Dedifferentiated amniotic fluid mesenchymal stem cell (primary cell): ENCODE measurements around the gene NOC2L.

Experiments
- DNase-seq: peaks from one replicate; pipeline ENCODE4 v3.0.0-alpha.2; 2016; ENCODE audit errors: extremely low spot score

NOC2L gene

DNA sequence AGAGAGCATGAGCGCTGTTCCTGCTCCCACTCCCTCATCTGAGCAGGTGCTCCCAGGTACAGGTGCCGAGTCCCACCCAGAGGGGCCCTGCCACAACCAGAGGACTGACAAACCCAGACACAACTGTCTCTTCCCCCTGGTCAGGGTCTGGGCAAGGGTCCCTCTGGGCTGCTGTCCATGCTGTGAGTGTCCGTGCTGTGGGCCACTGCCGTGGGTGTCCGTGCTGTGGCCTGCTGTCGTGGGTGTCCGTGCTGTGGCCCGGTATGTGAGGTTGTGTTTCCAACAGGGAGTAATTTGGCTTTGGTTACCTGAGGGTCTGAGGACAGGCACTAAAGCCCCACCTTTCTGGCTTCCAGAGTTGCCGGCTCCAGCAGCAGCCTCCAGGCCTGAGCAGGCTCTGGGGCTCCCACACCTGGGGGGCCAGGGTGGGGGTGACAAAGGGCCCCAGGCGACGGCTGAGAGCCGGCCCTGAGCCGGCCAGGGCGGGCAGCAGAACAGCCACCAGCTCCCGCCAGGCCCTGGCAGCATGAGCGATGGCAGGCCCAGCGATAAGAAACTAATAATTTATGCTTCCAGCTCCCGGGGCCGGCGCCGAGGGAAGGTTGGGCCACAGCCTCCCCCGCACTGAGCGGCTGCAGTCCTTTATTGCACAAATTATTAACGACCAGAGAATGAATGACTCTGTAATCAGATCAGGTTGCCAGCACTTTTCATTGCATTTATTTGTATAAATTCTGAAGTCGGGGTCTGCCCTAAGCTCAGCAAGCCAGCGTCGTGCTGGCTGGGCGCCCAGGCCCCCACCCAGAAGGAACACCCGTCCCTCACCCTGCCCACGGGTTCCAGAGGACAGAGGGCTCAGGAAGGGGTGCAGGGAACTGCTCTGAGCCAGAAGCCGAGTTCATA lies 42.6 kb downstream of the NOC2L start:
- DNase-seq, result no peak

- DNase-seq, result no peak
These were observed 43.5 kb downstream of the NOC2L start for GRCh38 chr1:915295-916172.

GRCh38 chr1:914891-915280 lies 44.2 kb downstream of the NOC2L start:
- no peak for DNase-seq

DNA sequence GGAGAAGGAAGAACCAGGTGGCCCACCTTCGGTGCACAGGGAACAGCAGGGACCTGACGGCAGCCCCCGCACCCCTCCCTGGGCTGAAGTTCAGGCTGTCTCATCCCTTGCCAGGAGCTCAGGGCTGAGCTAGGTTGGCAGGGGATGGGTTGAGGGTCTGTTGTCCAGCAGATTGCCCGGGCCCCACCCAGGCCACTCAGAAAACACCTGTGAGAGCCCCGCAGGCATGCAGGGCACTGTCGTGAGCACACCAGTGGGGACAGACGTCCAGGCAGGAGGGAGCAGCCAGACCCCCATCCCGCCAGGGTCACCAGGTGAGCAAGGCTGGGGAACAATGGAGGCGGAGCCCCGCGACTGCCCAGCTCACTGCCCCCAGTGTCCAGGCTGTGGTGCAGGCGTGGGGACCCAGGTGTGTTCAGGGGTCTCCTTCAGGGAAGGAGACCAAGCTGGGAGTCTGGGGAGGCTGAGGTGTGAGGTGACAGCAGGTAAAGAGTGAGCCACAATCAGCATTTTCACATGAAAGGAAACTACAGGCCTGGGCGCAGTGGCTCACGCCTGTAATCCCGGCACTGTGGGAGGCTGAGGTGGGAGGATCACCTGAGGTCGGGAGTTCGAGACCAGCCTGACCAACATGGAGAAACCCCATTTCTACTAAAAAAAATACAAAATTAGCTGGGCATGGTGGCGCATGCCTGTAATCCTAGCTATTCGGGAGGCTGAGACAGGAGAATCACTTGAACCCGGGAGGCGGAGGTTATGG lies 44.7 kb downstream of the NOC2L start:
- DNase-seq, result no peak

DNA sequence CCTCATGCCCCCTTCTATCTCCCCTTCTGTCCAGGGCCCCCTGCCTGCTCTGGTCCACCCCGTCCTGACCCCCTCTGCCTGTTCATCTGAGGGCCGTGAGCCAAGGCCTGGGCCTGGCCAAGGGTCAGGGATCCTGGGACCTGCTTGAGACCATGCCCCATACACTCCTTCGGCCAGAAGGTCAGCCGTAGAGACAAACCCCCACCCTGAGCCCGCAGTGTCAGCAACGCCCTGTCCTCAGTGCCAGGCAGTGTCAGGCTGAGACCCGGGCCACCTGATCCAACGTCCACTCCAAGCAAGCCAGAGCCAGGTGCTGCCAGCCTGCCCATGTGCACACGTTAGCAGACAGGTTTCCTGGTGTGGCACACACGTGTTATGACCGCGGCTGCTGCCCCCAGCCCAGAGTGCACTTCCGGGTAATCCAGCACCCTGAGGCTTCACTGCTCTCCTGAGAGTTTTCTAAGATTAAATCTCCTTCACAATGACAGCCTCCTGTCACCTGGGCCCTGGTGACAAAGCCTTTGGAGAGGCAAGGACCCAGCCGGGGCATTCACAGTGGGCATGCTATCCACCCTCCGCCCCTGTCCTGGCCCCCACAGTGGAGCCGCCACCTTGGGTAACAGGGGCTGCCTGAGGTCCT lies 45.4 kb downstream of the NOC2L start:
- DNase-seq, result no peak

DNA sequence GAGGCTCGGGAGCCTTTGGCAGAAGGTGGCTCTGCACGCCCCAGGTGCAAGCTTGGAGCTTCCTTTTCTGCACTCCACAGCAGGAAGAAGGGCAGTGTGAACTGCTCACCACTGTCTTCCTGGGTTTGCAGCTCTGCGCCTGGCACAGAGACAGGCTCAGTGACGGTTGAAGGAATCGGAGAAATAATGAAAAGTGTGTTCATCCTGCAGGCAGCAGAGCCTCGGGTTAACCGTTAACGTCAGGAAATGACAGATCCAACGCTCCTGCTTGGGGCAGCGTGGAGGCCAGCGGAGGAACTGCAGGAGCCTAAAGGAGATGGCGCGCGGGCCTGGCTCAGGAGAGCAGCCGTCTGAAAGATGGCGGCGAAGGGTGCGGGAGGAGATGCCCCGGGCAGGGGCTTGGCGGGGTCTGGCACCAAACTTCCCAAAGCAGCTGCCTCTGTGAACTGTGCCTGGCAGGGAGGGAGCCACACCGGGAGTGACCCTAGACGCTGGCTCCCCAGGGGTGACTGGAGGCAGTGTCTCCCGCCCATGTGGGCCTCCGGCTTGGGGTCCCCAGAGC lies 46.2 kb downstream of the NOC2L start:
- no peak for DNase-seq

DNA sequence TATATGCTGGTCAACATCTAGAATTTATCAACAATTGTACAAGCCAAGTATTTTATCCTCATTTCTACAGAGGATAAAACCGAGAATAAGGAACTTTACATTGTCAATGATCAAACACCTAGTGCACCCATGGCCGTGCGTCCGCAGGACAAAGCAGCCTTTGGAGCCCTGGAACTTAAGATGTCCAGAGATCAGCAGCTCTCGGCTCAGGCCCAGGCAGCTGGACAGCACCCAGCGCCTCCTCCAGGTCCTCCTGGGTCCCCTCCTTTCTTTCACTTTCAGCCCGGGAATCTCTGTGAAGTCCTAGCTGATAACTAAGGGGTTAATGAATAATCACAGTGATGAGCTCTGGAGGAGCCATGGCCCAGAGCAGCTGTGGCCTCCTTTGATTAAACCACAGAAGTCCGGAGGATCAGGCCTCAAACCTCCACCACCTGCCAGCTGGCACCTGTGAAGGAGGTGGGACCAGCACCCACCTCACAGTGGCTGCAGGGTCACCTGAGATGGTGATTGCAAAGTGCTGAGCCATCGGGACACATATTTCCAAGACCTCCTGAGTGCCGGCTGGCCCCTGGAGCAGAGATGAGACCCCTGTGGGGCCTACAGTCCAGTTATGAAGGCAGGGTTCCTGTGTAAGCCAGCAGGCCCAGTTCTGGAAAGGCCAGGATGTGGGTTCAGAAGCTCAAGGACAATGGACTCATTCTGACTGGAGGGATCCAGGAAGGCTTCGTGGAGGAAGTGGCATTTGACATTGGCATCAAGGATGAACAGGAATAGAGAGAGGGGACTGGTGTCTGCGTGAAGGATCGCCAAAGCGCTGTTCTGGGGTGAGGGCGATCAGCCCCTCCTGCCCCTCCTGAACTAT lies 46.9 kb downstream of the NOC2L start:
- DNase-seq, result no peak

- no peak for DNase-seq
These were observed 48.0 kb downstream of the NOC2L start for GRCh38 chr1:910881-911721.

DNA sequence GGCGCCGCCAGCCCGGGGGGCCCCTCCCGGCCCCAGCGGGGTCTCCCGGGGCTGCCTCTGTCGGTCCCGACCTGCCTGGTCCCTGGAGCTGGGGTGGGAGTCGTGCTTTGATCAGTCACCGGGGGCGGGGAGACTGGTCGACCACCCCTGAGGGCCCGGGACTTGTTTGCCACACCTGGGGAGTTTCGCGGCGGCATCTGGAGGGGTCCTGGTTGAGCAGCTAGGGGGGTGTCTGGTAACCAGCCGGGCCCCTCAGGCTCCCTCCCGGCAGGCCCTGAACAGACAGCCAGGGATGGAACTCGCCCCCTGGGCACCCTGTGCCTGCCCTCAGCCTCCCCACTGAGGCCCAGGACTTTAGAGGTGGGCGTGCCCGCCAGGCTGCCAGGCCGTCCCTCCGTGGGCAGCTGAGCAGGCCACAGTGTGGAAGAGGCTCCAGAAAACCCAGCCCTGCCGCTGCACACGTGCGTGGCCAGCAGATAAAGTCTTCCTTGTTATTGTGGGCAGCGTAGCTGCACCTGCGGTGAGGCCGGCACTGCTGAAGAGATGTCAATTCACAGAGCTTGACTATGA lies 48.7 kb downstream of the NOC2L start:
- no peak for DNase-seq

DNA sequence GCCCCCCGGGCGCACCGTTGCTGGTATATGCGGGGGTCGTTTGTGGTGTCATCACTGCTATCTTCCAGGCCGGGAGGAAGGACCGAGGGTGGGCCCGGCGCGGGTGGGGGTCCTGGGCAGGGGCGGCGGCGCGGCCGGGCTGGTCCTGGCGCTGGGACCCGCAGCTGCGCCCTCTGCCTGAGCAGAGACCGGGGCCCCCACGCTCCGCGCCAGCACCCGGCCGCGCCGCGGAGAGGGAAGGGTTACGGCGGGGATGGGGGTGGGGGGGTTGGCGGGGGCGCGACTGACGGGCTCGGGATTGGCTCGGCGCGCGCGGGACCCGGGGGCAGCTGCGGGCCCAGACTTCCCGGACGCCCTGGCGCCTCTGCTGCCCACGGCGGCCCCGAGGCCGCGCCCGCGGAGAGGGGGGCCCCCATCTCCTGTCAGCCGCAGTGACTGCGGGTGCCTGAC lies 49.2 kb downstream of the NOC2L start:
- DNase-seq, result no peak

DNA sequence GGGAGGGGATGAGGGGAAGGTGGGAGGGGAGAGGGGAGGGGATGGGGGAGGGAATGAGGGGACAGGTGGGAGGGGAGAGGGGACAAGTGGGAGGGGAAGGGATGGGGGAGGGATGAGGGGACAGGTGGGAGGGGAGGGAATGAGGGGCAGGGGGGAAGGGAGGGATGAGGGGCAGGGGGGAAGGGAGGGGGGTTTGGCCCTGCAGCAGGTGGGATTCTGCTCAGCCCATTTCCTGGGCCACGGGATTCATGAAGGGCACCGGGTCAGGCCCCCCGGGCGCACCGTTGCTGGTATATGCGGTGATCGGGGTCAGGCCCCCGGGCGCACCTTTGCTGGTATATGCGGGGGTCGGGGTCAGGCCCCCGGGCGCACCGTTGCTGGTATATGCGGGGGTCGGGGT lies 50.4 kb downstream of the NOC2L start:
- DNase-seq, result no peak

- DNase-seq, result no peak
These were observed 51.2 kb downstream of the NOC2L start for GRCh38 chr1:907611-908451.

DNA sequence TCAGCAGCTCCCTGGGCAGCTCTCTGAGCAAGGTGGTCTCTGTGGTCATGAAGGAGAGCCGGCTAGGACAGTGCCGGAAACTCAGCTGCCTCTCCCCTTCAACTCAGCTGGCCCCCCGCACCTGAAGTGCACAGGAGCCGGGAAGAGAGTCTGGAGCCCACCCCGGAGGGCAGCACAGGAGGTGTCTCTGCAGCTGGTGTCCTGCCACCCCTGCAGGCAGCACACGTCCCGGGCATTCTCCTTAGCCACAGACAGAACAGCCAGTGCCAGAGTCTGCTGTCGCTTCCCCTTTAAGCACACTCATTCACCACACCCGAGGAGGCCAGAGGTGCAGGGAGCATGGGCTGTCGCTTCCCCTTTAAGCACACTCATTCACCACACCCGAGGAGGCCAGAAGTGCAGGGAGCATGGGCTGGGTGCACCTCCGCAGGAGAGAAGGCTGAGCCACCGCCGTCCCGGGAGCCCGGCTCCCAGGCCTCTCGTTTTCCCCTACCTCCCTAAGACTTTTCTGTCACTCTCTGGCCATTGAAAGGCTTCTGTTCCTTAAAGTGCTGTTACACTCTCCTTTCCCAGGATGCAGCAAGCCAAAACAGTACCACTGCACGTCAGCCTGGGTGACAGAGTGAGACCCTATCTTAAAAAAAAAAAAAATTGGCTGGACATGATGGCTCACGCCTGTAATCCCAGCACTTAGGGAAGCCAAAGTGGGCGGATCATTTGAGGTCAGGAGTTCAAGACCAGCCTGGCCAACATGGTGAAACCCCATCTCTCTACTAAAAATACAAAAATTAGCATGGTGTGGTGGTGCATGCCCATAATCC lies 52.2 kb downstream of the NOC2L start:
- no peak for DNase-seq

GRCh38 chr1:905811-906599 lies 53.1 kb downstream of the NOC2L start:
- no peak for DNase-seq

- no peak for DNase-seq
These were observed 53.8 kb downstream of the NOC2L start for GRCh38 chr1:905071-905749.
